ENCODE measurements around the gene JMJD1C.

DNA sequence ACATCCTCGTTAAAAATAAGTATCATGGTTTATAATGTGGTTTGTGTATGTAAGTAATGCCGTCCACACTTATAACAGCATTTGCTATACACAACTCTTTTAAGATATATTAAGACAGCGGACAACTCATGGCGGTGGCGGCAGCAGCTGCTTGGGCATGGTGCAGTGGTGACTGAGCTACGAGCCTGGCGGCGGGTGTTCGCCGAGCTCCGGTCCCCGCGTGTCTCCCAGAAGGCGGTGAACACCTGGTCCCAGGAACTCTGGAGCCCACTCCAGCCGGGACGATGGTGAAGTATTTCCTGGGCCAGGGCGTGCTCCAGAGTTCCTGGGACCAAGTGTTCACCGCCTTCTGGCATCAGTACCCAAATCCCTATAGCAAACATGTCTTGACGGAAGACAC lies 38.8 kb downstream of the JMJD1C start:
- TF ChIP-seq POLR2AphosphoS5 (IDR thresholded peaks at IDR 0.05; ENCODE audit: low read depth, low read length) (no peak), POLR2A (IDR thresholded peaks at IDR 0.05; ENCODE audit: low read depth, low read length) (no peak), POU2F2 (IDR thresholded peaks at IDR 0.05; ENCODE audit: low read depth, low read length) (no peak), TAF1 (IDR thresholded peaks at IDR 0.05; ENCODE audit: low read depth, low read length) (no peak), SPI1 (IDR thresholded peaks at IDR 0.05; ENCODE audit: low read depth, low read length) (no peak), PAX5 (IDR thresholded peaks at IDR 0.05; ENCODE audit: insufficient read depth, low read length, severe bottlenecking) (no peak)
